Nucleus accumbens (tissue), 56 donors: ENCODE measurements around the gene CKAP2.
A peak's percentile ranks its signal among the peaks of the same experiment; 100 is the strongest.
"Not testable (repeated sequence)": the region's sequence is repeated elsewhere in the genome, so short reads cannot be mapped to it uniquely, and the experiment has no call there.

Source experiments
- DNase-seq, 56 donors: peaks; one replicate each; lab custom pipeline; 2025; lab: John Stamatoyannopoulos, UW

Gene CKAP2

GRCh38 chr13:52451135-52451804 lies 4.0 kb upstream of the CKAP2 start:
- DNase-seq = no peak

GRCh38 chr13:52452470-52452869 lies 2.8 kb upstream of the CKAP2 start:
- DNase-seq = no peak

- peak in 3 of 56 donors; percentile 2 to 7 (median 4) for DNase-seq
These were observed 839 bp upstream of the CKAP2 start for GRCh38 chr13:52454459-52454819.

GRCh38 chr13:52455677-52456041 lies 381 bp downstream of the CKAP2 start:
- DNase-seq = peak in 48 of 56 donors; percentile 24 to 81 (median 60)

- no peak for DNase-seq
These were observed 4.4 kb downstream of the CKAP2 start for GRCh38 chr13:52459668-52460067.

- DNase-seq = no peak
These were observed 6.0 kb downstream of the CKAP2 start for GRCh38 chr13:52461265-52461664.

GRCh38 chr13:52463526-52463925 lies 8.2 kb downstream of the CKAP2 start:
- no peak for DNase-seq

- not testable (repeated sequence) for DNase-seq
These were observed 13.2 kb downstream of the CKAP2 start for GRCh38 chr13:52468487-52468886.

- DNase-seq = not testable (repeated sequence)
These were observed 25.6 kb downstream of the CKAP2 start for GRCh38 chr13:52480677-52481428.

- DNase-seq = not testable (repeated sequence)
These were observed 31.8 kb downstream of the CKAP2 start for GRCh38 chr13:52487078-52487477.

- not testable (repeated sequence) for DNase-seq
These were observed 33.5 kb downstream of the CKAP2 start for GRCh38 chr13:52488763-52489162.

GRCh38 chr13:52491015-52491414 lies 35.7 kb downstream of the CKAP2 start:
- not testable (repeated sequence) for DNase-seq

- not testable (repeated sequence) for DNase-seq
These were observed 39.0 kb downstream of the CKAP2 start for GRCh38 chr13:52494241-52494640.

- not testable (repeated sequence) for DNase-seq
These were observed 42.7 kb downstream of the CKAP2 start for GRCh38 chr13:52497979-52498378.

GRCh38 chr13:52502277-52502676 lies 47.0 kb downstream of the CKAP2 start:
- DNase-seq = not testable (repeated sequence)

GRCh38 chr13:52505843-52506242 lies 50.6 kb downstream of the CKAP2 start:
- DNase-seq = not testable (repeated sequence)

- not testable (repeated sequence) for DNase-seq
These were observed 54.3 kb downstream of the CKAP2 start for GRCh38 chr13:52509532-52509931.

GRCh38 chr13:52510221-52510797 lies 55.0 kb downstream of the CKAP2 start:
- not testable (repeated sequence) for DNase-seq

- not testable (repeated sequence) for DNase-seq
These were observed 56.3 kb downstream of the CKAP2 start for GRCh38 chr13:52511598-52511997.

GRCh38 chr13:52513957-52514596 lies 58.8 kb downstream of the CKAP2 start:
- DNase-seq = not testable (repeated sequence)

GRCh38 chr13:52523323-52523722 lies 68.0 kb downstream of the CKAP2 start:
- not testable (repeated sequence) for DNase-seq
